AG20443 (cell line): ENCODE measurements around the gene ANKEF1.
"Not testable (repeated sequence)": the region's sequence is repeated elsewhere in the genome, so short reads cannot be mapped to it uniquely, and the experiment has no call there.

Experiments
- DNase-seq: peaks from one replicate; pipeline ENCODE4 v3.0.0; 2012; ENCODE audit warnings: low spot score, mixed read lengths

The ANKEF1 gene

GRCh38 chr20:10033905-10034650, 709 bp upstream of the ANKEF1 start:
- DNase-seq, result no peak

GRCh38 chr20:10036321-10036720, 1.5 kb downstream of the ANKEF1 start:
- DNase-seq, result not testable (repeated sequence)

GRCh38 chr20:10040070-10040975, 5.5 kb downstream of the ANKEF1 start:
- DNase-seq, result peak; percentile 15

DNA sequence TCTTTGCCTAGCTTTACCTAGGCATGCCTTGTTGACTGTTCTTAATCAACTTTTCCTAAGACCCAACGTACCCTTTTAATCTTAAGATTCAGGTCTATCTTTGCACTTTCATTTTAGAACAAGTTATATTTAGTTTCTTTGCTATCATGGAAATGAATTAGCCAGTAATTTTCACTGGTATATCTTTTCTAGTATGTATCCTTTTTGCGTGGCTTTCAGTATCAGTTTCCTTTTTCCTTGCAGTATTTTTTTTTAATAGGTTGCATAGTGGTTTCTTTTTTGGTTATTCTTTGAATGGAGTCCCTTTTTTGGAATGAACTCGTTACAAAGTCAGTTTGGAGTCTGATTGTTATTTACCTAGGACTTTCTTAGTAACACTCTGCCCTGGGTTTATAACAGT, 7.3 kb downstream of the ANKEF1 start:
- DNase-seq, result no peak

- peak; percentile 11 for DNase-seq
These were observed 12.6 kb downstream of the ANKEF1 start for GRCh38 chr20:10047427-10047826.

GRCh38 chr20:10051185-10051584, 16.4 kb downstream of the ANKEF1 start:
- no peak for DNase-seq

GRCh38 chr20:10059006-10059405, 24.2 kb downstream of the ANKEF1 start:
- no peak for DNase-seq

DNA sequence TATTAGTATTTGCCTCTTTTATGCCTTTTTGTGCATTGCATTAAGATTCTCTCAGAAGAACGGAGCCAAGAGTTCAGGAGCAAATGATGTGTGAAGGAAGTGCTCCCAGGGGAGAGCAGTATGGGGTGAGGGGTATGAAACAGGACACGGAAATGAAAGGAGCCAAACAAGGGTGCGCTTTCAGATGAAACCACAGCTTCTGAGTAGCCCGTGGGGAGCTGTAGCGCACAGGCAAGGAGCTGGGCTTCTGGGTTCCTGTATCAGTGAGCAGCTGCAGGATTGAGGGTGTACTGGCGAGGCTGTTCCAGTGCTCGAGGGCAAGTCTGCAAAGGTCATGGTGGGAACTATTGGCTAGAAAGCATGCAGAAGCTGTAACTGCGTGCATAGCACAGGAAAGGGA, 25.4 kb downstream of the ANKEF1 start:
- DNase-seq, result no peak

DNA sequence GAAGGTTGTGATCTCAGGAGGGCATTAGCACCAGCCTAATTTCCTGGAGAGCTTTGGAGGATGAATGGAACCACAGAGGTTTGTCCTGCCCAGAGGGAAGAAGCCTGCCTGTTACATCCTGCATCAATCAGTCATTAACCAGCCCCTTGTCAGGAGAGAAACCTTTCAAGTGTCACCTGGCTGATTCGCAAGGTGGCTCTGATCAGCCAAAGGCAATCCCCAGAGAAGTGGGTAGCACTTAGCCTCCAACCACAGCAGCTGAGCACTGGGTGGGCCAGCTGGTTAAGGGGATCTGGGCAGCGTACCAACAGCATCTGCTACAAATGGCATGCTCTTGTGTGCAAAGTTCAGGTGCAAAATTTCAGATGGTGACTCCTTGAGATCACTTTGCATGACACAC, 26.9 kb downstream of the ANKEF1 start:
- no peak for DNase-seq

DNA sequence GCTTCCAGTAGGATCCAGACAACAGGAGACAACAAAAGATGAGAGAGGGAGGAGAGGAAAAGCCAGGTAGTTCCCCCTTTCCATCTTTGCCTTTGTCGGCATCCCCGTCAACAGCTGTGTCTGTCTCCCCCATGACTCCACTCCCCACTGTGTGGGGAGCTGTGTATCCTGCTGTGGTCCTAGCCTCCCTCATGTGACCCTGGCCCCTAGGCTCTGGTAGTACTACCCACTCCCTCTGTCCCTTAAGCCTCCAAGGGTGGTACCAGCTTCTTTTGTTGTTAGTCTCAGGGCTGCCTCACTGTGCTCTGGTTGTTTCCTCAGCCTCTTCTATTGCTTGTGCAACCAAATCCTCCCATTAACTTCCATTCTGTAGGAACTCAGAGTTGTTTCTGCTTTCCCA, 28.7 kb downstream of the ANKEF1 start:
- no peak for DNase-seq

DNA sequence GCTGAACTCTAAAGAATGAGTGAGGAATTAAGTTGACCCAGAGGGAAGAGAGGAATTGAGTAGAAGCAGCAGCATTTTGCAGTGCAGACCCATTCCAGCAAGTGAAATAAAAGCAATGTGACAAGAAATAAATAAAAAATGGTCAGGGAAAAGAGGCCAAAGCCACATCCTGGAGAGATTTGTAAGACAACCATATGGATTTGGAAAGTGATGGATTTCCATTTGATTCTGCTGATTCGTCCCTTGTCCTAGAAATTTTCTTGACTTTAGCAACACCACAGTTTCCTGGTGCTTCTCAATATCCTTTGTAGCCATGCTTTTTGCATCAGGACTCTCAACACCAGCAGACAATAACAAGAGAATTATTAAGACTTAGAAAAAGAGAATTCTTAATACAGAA, 29.8 kb downstream of the ANKEF1 start:
- no peak for DNase-seq

GRCh38 chr20:10065154-10065833, 30.5 kb downstream of the ANKEF1 start:
- DNase-seq, result no peak

- DNase-seq, result no peak
These were observed 32.5 kb downstream of the ANKEF1 start for GRCh38 chr20:10067321-10067720.

- peak; percentile 83 for DNase-seq
These were observed 39.7 kb downstream of the ANKEF1 start for GRCh38 chr20:10074513-10074912.

- DNase-seq, result no peak
These were observed 40.8 kb downstream of the ANKEF1 start for GRCh38 chr20:10075606-10076005.

GRCh38 chr20:10076126-10077080, 41.6 kb downstream of the ANKEF1 start:
- no peak for DNase-seq

DNA sequence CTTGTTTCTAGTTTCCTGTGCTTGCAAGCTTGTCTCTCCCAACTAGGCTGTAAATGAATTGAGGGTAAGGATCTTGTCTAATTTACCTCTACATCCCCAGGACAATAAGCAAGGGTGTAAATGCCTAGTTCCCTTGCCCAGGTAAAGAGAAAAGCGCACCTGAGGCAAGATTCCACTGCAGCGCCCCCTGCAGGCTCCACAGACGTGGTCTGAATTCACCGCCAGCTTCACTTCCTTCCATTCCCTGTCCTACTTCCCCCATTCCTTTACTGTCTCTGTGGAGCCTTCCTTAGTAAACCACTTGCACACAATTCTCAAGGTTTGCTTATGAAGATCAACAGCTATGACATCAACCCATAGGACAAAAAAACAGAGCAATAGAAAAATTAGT, 42.3 kb downstream of the ANKEF1 start:
- no peak for DNase-seq

DNA sequence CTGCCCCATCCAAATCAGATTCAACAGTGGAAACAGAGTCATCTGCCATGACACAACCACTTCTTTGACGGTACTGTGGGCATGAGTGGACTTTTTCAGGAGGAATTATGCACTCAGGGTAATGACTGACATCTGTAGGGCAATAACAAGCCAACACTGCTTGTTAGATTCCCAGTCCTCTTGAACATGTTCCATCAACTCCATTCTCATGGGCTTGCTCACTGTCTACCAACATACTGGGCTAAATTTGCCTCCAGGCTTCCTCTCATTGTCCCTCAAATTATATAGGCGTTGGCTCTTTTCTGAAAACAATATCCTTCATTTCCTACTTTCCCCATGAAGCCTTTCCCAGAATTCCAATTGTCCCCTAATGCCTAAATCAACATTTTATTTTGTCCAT, 43.1 kb downstream of the ANKEF1 start:
- DNase-seq, result no peak

DNA sequence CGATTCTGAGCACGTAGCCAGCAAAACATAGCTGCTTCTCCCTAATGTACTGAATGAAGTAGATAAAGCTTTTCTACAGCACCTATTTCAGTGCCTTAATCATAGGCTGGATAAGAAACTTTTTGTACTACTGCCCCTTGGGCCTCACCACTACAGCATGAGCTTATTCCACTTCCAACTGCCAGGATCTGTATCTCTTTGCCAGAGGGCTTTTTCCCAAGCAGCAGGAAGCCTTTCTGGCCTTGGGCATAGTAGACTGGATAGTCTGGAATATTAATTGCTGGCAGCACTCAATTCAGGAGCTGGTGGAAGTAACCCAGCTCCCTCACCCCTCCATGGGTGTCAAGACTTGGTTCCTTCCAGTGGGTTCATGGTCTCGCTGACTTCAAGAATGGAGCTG, 43.6 kb downstream of the ANKEF1 start:
- no peak for DNase-seq

DNA sequence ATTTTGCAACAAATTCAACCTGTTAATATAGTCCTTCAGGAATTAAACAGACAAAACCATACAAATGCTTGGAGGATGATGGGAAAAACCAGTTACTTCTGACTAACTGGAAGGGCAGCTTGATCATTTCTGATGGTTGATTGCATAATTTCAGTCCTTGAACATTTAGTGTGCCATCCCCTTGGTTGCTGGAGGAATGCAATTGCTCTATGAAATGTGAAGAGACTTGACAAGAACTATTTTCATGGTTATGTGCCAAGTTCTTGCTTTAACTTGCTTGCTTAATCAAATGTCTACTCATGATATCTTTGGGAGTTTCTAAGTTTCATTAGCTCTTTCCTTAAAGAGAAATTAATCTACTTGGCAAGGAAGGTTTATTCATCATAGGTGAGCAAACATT, 45.2 kb downstream of the ANKEF1 start:
- peak; percentile 67 for DNase-seq

GRCh38 chr20:10080574-10080973, 45.8 kb downstream of the ANKEF1 start:
- DNase-seq, result no peak
